T-cell (primary cell): ENCODE data around the gene SLPI. TPM values are rescaled to one million over a fixed set of nuclear protein-coding genes. Genes with fewer than 3 reads are reported as not detected.

Experiments used
- ATAC-seq, 4 experiments: fragments of 200-7000 bp in 3 of 4; fragments of 150-1000 bp in 1 of 4; cut with Tn5 transposase; replicated peaks in 1 of 4; 1 replicate in 3 of 4; 2 replicates in 1 of 4; pipeline ENCODE4 v1.10.0; 2021; ENCODE audit warnings: moderate library complexity in 3 of 4, mild to moderate bottlenecking in 2 of 4, moderate number of reproducible peaks in 1 of 4
- CTCF ChIA-PET, 2 donors: fragments of 300-600 bp; sonication (Branson Sonifier 250); formaldehyde crosslinking; loops; one replicate each; lab custom pipeline; 2022; ENCODE audit warnings: antibody characterized with exemption in 2 of 2; lab: Charles Lee
- POLR2A ChIA-PET, 2 donors: fragments of 300-600 bp; sonication (Branson Sonifier 250); formaldehyde crosslinking; loops; one replicate each; lab custom pipeline; 2022; ENCODE audit warnings: antibody characterized with exemption in 2 of 2; lab: Charles Lee
- DNase-seq, 35 experiments: peaks; one replicate each; pipeline versions ENCODE4 v3.0.0 to v3.0.0-alpha.2; 2013 to 2023
- H3K27ac ChIP-seq: one replicate; pipeline ENCODE4 v1.5.1; 2013; ENCODE audit warnings: low read length
- H3K27me3 ChIP-seq, 2 experiments: replicated peaks in 1 of 2; 1 replicate in 1 of 2; 2 replicates in 1 of 2; pipeline versions ENCODE4 v1.6.1 to v1.7.0; 2013; ENCODE audit warnings: low read length in 1 of 2, mixed read lengths in 1 of 2; ENCODE audit not compliant: control insufficient read depth in 2 of 2, insufficient read depth in 2 of 2; ENCODE audit errors: extremely low read depth in 1 of 2
- H3K36me3 ChIP-seq, 2 donors: 1 replicate in 1 of 2; 2 replicates in 1 of 2; pipeline versions ENCODE4 v1.6.1 to v1.7.0; 2013; ENCODE audit warnings: low read length in 1 of 2; ENCODE audit not compliant: control insufficient read depth in 2 of 2, insufficient read depth in 1 of 2; ENCODE audit errors: extremely low read depth in 1 of 2
- H3K4me1 ChIP-seq, 2 experiments: 1 replicate in 1 of 2; 2 replicates in 1 of 2; pipeline versions ENCODE4 v1.6.1 to v1.7.0; 2013; ENCODE audit warnings: low read length in 2 of 2, mixed read lengths in 1 of 2; ENCODE audit not compliant: insufficient read depth in 2 of 2, control insufficient read depth in 1 of 2; ENCODE audit errors: extremely low read depth in 1 of 2
- H3K4me3 ChIP-seq, 2 donors: 1 replicate in 1 of 2; 2 replicates in 1 of 2; pipeline versions ENCODE4 v1.5.1 to v1.7.0; 2013; ENCODE audit warnings: mild to moderate bottlenecking in 2 of 2, low read length in 1 of 2, moderate library complexity in 1 of 2; ENCODE audit not compliant: control insufficient read depth in 1 of 2; ENCODE audit errors: extremely low read depth in 1 of 2
- H3K9me3 ChIP-seq: 2 replicates; pipeline ENCODE4 v1.7.0; 2013
- H3K27ac Mint-ChIP-seq, 2 donors: one replicate each; pipeline ENCODE4 v1.8.0; 2020 to 2021; ENCODE audit warnings: mild to moderate bottlenecking in 2 of 2, mixed read lengths in 2 of 2
- H3K27me3 Mint-ChIP-seq, 2 donors: one replicate each; pipeline ENCODE4 v1.8.0; 2021 to 2022; ENCODE audit warnings: mixed read lengths in 2 of 2
- H3K36me3 Mint-ChIP-seq: one replicate; pipeline ENCODE4 v1.8.0; 2021; ENCODE audit warnings: mixed read lengths
- H3K4me1 Mint-ChIP-seq, 3 donors: one replicate each; pipeline ENCODE4 v1.8.0; 2020 to 2022; ENCODE audit warnings: mixed read lengths in 3 of 3, mild to moderate bottlenecking in 1 of 3
- H3K4me3 Mint-ChIP-seq, 3 donors: one replicate each; pipeline ENCODE4 v1.8.0; 2020 to 2022; ENCODE audit warnings: mild to moderate bottlenecking in 3 of 3, mixed read lengths in 3 of 3, moderate library complexity in 3 of 3
- H3K9me3 Mint-ChIP-seq, 3 donors: one replicate each; pipeline ENCODE4 v1.8.0; 2020 to 2022; ENCODE audit warnings: mixed read lengths in 3 of 3
- WGBS: methylation state at CpG from one replicate; pipeline ENCODE4 v1.1.5; 2013; ENCODE audit warnings: missing lambda C conversion rate; ENCODE audit not compliant: insufficient coverage; 5-methylcytosine and 5-hydroxymethylcytosine counted together
- total RNA-seq, 35 experiments: library from RNA in 6 of 35; stranded (reverse) in 6 of 35; fragments of 120-200 nt in 1 of 35; gene quantifications; one replicate each; pipeline versions ENCODE4 v1.2.1 to v1.2.4 and lab custom pipeline; 2013 to 2026

The SLPI gene
- total RNA-seq (1 to 10 TPM in 3 of 5 donors, not detected in 2; 1.1 to 1.7 (median 1.2) TPM), total RNA-seq (lab: John Stamatoyannopoulos, UW) (0 to 0.08 (median 0) reads per million in 29 experiments)
- not detected for total RNA-seq (2013)

GRCh38 chr20:45254383-45255262 is at the start of gene SLPI:
Gene SLPI, minus strand, starts transcription at chr20:45254564. Its CDS starts 21 bp downstream, at chr20:45254543.
- ATAC-seq (no peak), DNase-seq (no peak)
- POLR2A ChIA-PET: interaction anchor here in 1 of 2 donors (0.6 kb wide), 1 partner anchor 1628 kb away, joined by 3 read pairs; no protein-coding TSS in a partner anchor
- no peak within 1 kb of the TSS for H3K4me3 Mint-ChIP-seq
- Histone ChIP-seq H3K27ac (no peak within 1 kb of the TSS), H3K9me3 (no peaks in the 10 kb centered on the region), H3K4me3 (no peak within 1 kb of the TSS), H3K4me1 (no peaks in the 10 kb centered on the region), H3K36me3 (no peaks in the 10 kb centered on the region), H3K27me3 (peaks cover 0 to 24% of the 10 kb centered on the region in 2 experiments)
- H3K9me3 Mint-ChIP-seq: no peaks in the 10 kb centered on the region
- no peaks in the 10 kb centered on the region for H3K4me1 Mint-ChIP-seq
- CTCF ChIA-PET: no interaction called here
- H3K27ac Mint-ChIP-seq: no peak within 1 kb of the TSS
- WGBS: 24% methylated on average over 5 of the region's 7 CpGs
- H3K36me3 Mint-ChIP-seq: no peaks in the 10 kb centered on the region
- peaks cover 38 to 46% of the 10 kb centered on the region in 2 donors for H3K27me3 Mint-ChIP-seq

- POLR2A ChIA-PET: no interaction called here
- H3K9me3 Mint-ChIP-seq: no peaks in the 10 kb centered on the region
- Histone ChIP-seq H3K9me3 (no peaks in the 10 kb centered on the region), H3K4me3 (no peak overlapping the region), H3K27ac (no peak overlapping the region), H3K27me3 (peaks cover 2 to 59% of the 10 kb centered on the region in 2 experiments), H3K4me1 (peaks cover 0 to 4% of the 10 kb centered on the region in 2 experiments), H3K36me3 (no peaks in the 10 kb centered on the region)
- H3K27me3 Mint-ChIP-seq: peaks cover 35 to 57% of the 10 kb centered on the region in 2 donors
- no peak overlapping the region for H3K27ac Mint-ChIP-seq
- no peaks in the 10 kb centered on the region for H3K36me3 Mint-ChIP-seq
- ATAC-seq (no peak), DNase-seq (no peak)
- H3K4me3 Mint-ChIP-seq: no peak overlapping the region
- CTCF ChIA-PET: interaction anchor here (1.0 to 1.3 kb wide), 2 partner anchors 9 to 467 kb away, joined by 4 read pairs; no protein-coding TSS in a partner anchor
- peaks cover 0 to 3% (median 0%) of the 10 kb centered on the region in 3 donors for H3K4me1 Mint-ChIP-seq
- 53% methylated on average over 41 of the region's 47 CpGs for WGBS
These were observed 49.5 kb upstream of the SLPI start for GRCh38 chr20:45303586-45304463.

GRCh38 chr20:45301824-45302271 is 47.5 kb upstream of the SLPI start:
- H3K27me3 Mint-ChIP-seq: peaks cover 39 to 56% of the 10 kb centered on the region in 2 donors
- peaks cover 0 to 3% (median 0%) of the 10 kb centered on the region in 3 donors for H3K4me1 Mint-ChIP-seq
- Histone ChIP-seq H3K36me3 (no peaks in the 10 kb centered on the region), H3K27me3 (peaks cover 2 to 52% of the 10 kb centered on the region in 2 experiments), H3K27ac (no peak overlapping the region), H3K4me3 (no peak overlapping the region), H3K4me1 (peaks cover 0 to 4% of the 10 kb centered on the region in 2 experiments), H3K9me3 (no peaks in the 10 kb centered on the region)
- POLR2A ChIA-PET: no interaction called here
- CTCF ChIA-PET: interaction anchor here (0.6 to 0.7 kb wide), 4 partner anchors 8 to 559 kb away, joined by 3 read pairs; no protein-coding TSS in a partner anchor
- H3K27ac Mint-ChIP-seq: no peak overlapping the region
- DNase-seq: no peak
- H3K36me3 Mint-ChIP-seq: no peaks in the 10 kb centered on the region
- no peak for ATAC-seq
- H3K4me3 Mint-ChIP-seq: no peak overlapping the region
- no peaks in the 10 kb centered on the region for H3K9me3 Mint-ChIP-seq
- no CpG with 5 or more reads among the region's 5 CpGs for WGBS

GRCh38 chr20:45300961-45301360 is 46.6 kb upstream of the SLPI start:
- DNase-seq (peak in 10 of 35 experiments; percentile 13 to 33 (median 18)), ATAC-seq (peak in 2 of 4 experiments; percentile 52 to 70)
- no peaks in the 10 kb centered on the region for H3K36me3 ChIP-seq
- Mint-ChIP-seq H3K36me3 (no peaks in the 10 kb centered on the region), H3K4me1 (peaks cover 0 to 3% (median 0%) of the 10 kb centered on the region in 3 donors), H3K27me3 (peaks cover 42 to 56% of the 10 kb centered on the region in 2 donors), H3K9me3 (no peaks in the 10 kb centered on the region), H3K4me3 (no peak overlapping the region), H3K27ac (no peak overlapping the region)
- no peaks in the 10 kb centered on the region for H3K9me3 ChIP-seq
- 0% methylated on average over 1 of the region's 4 CpGs for WGBS
- H3K4me3 ChIP-seq: no peak overlapping the region
- POLR2A ChIA-PET: no interaction called here
- no peaks in the 10 kb centered on the region for H3K4me1 ChIP-seq
- H3K27ac ChIP-seq: no peak overlapping the region
- CTCF ChIA-PET: interaction anchor here (0.6 to 1.3 kb wide), 3 partner anchors 9 to 350 kb away, joined by 3 read pairs; no protein-coding TSS in a partner anchor
- peaks cover 2 to 46% of the 10 kb centered on the region in 2 experiments for H3K27me3 ChIP-seq

- WGBS: 100% methylated on average over 1 of the region's 6 CpGs
- CTCF ChIA-PET: interaction anchor here in 1 of 2 donors (0.7 to 1.3 kb wide), 2 partner anchors 8 to 18 kb away, joined by 3 to 10 read pairs; no protein-coding TSS in a partner anchor
- Histone ChIP-seq H3K27ac (no peak overlapping the region), H3K4me3 (no peak overlapping the region), H3K27me3 (peaks cover 3 to 43% of the 10 kb centered on the region in 2 experiments), H3K36me3 (no peaks in the 10 kb centered on the region), H3K9me3 (no peaks in the 10 kb centered on the region), H3K4me1 (no peaks in the 10 kb centered on the region)
- no peak for DNase-seq
- Mint-ChIP-seq H3K4me1 (peaks cover 0 to 3% (median 0%) of the 10 kb centered on the region in 3 donors), H3K27ac (no peak overlapping the region), H3K27me3 (peaks cover 36 to 55% of the 10 kb centered on the region in 2 donors), H3K36me3 (no peaks in the 10 kb centered on the region), H3K4me3 (no peak overlapping the region), H3K9me3 (no peaks in the 10 kb centered on the region)
- POLR2A ChIA-PET: no interaction called here
- ATAC-seq: no peak
These were observed 45.4 kb upstream of the SLPI start for GRCh38 chr20:45299786-45300185.
